ENCODE data around the gene CDKL5.

CDKL5 gene

GRCh38 chrX:18490806-18491555 is 65.6 kb downstream of the CDKL5 start:
- TF ChIP-seq ZFX (IDR thresholded peaks at IDR 0.05; ENCODE audit: borderline replicate concordance) = no peak
- no peak for TF ChIP-seq CTCF (IDR thresholded peaks at IDR 0.05)
- H3K27ac ChIP-seq = no peak overlapping the region

- H3K27ac ChIP-seq = no peak overlapping the region
- TF ChIP-seq CTCF (IDR thresholded peaks at IDR 0.05) (no peak), ZFX (IDR thresholded peaks at IDR 0.05; ENCODE audit: borderline replicate concordance) (no peak)
These were observed 66.4 kb downstream of the CDKL5 start for GRCh38 chrX:18491587-18492340.

GRCh38 chrX:18534949-18535348 is 109.5 kb downstream of the CDKL5 start:
- no peak for TF ChIP-seq ZFX (IDR thresholded peaks at IDR 0.05; ENCODE audit: borderline replicate concordance)
- TF ChIP-seq CTCF (IDR thresholded peaks at IDR 0.05) = no peak
- no peak overlapping the region for H3K27ac ChIP-seq

- TF ChIP-seq CTCF (IDR thresholded peaks at IDR 0.05) = no peak
- TF ChIP-seq ZFX (IDR thresholded peaks at IDR 0.05; ENCODE audit: borderline replicate concordance) = no peak
- H3K27ac ChIP-seq = no peak overlapping the region
These were observed 111.7 kb downstream of the CDKL5 start for GRCh38 chrX:18537068-18537467.

GRCh38 chrX:18537524-18537923 is 112.1 kb downstream of the CDKL5 start:
- TF ChIP-seq ZFX (IDR thresholded peaks at IDR 0.05; ENCODE audit: borderline replicate concordance) = no peak
- TF ChIP-seq CTCF (IDR thresholded peaks at IDR 0.05) = no peak
- H3K27ac ChIP-seq = no peak overlapping the region

- no peak overlapping the region for H3K27ac ChIP-seq
- no peak for TF ChIP-seq CTCF (IDR thresholded peaks at IDR 0.05)
- no peak for TF ChIP-seq ZFX (IDR thresholded peaks at IDR 0.05; ENCODE audit: borderline replicate concordance)
These were observed 116.7 kb downstream of the CDKL5 start for GRCh38 chrX:18542131-18542530.

- TF ChIP-seq ZFX (IDR thresholded peaks at IDR 0.05; ENCODE audit: borderline replicate concordance) (no peak), CTCF (IDR thresholded peaks at IDR 0.05) (no peak)
- no peak overlapping the region for H3K27ac ChIP-seq
These were observed 117.5 kb downstream of the CDKL5 start for GRCh38 chrX:18542905-18543304.
